Lower leg skin (tissue), 3 donors: ENCODE data around the gene PRIM2.
"Not testable (repeated sequence)": the region's sequence is repeated elsewhere in the genome, so short reads cannot be mapped to it uniquely, and the experiment has no call there.

Source experiments
- CTCF ChIP-seq, 3 donors: fragments of 450-650 bp; IDR thresholded peaks; one replicate each; pipeline ENCODE4 v1.5.1; 2016; ENCODE audit warnings: antibody characterized with exemption in 3 of 3, mild to moderate bottlenecking in 3 of 3, moderate library complexity in 2 of 3
- POLR2A ChIP-seq, 2 donors: fragments of 450-650 bp; IDR thresholded peaks; one replicate each; pipeline ENCODE4 v1.6.1; 2016 to 2017; ENCODE audit warnings: antibody characterized with exemption in 2 of 2, mild to moderate bottlenecking in 1 of 2, moderate library complexity in 1 of 2

DNA sequence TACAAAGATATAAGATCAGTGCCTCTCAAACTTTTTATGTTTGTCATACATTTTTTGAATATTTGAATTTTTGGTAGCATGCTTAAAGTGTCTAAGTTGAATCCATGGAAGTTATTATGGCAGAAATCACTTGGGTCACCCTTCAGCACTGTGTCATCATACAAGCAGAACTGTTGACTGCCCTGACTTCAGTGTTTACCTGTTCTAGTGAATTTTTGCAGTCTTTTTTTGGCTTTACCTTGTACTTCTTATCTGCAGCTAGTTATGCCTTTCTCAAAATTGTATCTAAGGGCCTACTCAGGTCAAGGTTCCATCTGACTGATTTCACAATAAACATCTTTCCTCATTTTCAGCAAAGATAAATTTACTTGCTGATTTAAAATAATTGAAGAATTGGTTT, 241.7 kb downstream of the PRIM2 start:
- not testable (repeated sequence) for TF ChIP-seq CTCF, POLR2A (IDR thresholded peaks at IDR 0.05)
